Body of pancreas (tissue), 4 donors: Measurements from ENCODE around the gene APLP1.

Source experiments
- POLR2A ChIP-seq, 3 donors: fragments of 450-650 bp; IDR thresholded peaks; one replicate each; pipeline ENCODE4 v1.6.1; 2016; ENCODE audit warnings: antibody characterized with exemption in 3 of 3, mild to moderate bottlenecking in 2 of 3
- TF ChIP-seq, protein P1 (sequence below), 7 experiments: fragments of 450-650 bp in 4 of 7; fragments of 200-600 bp in 3 of 7; sonication (generic) in 3 of 7; IDR thresholded peaks; one replicate each; pipeline ENCODE4 v1.5.1; 2016 to 2019; ENCODE audit warnings: antibody characterized with exemption in 7 of 7

DNA sequence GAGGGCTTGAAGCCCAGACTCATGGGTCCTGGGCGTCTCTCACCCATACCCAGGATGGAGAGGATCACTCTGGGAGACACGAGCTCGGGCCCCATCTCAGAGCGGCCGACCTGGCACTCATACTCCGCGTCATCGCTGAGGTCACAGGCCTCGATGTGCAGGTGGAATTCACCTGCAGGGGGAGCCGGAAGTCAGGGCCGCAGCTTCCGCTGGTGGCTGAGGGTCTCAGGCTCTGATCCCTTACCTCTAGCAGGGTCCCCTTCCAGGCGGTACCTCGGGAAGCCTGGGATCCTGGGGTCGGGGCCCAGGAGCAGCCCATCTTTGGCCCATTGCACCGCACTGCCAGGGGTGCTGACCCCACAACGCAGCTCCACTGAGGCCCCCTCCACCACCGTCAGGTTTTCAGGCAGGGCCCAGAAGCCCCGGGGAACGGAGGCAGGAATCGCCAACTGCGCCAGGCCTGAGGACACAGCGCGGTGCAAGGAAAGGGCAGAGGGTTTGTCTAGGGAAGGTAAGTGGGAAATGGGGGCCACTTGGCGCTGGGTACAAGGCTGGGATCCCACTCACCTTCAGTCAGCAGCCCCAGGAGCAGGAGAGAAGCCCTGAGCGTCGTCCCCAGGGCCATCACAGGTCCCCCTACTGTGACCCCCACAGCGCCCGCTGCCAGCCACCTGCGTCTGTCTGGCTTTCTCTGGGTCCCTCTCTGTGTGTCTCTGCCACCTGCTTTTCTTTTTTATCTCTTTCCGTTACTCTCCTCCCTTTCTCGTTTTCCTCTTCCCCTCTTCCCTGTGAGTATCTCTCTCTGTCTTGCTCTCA is 17.0 kb upstream of the APLP1 start:
- TF ChIP-seq, protein P1, sequence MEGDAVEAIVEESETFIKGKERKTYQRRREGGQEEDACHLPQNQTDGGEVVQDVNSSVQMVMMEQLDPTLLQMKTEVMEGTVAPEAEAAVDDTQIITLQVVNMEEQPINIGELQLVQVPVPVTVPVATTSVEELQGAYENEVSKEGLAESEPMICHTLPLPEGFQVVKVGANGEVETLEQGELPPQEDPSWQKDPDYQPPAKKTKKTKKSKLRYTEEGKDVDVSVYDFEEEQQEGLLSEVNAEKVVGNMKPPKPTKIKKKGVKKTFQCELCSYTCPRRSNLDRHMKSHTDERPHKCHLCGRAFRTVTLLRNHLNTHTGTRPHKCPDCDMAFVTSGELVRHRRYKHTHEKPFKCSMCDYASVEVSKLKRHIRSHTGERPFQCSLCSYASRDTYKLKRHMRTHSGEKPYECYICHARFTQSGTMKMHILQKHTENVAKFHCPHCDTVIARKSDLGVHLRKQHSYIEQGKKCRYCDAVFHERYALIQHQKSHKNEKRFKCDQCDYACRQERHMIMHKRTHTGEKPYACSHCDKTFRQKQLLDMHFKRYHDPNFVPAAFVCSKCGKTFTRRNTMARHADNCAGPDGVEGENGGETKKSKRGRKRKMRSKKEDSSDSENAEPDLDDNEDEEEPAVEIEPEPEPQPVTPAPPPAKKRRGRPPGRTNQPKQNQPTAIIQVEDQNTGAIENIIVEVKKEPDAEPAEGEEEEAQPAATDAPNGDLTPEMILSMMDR (IDR thresholded peaks at IDR 0.05) = peak in 6 of 7 experiments; percentile 17 to 65 (median 48)
- peak in 2 of 3 donors; percentile 44 to 51 for TF ChIP-seq POLR2A (IDR thresholded peaks at IDR 0.05)
